Astrocyte of the spinal cord (primary cell): ENCODE measurements around the gene RTL9.

Source experiments
- DNase-seq: peaks from one replicate; pipeline ENCODE4 v3.0.0; 2011; ENCODE audit warnings: low read depth, low spot score
- H3K4me3 ChIP-seq: 2 replicates; pipeline ENCODE4 v1.5.1; 2011; ENCODE audit warnings: low read depth, mild to moderate bottlenecking, low read length, moderate library complexity
- in situ Hi-C: cut with HindIII; loops from 2 replicates; pipeline ENCODE4 v1.10.0; 2017; ENCODE audit warnings: low sequenced_read_pairs
- TF ChIP-seq, protein P1 (sequence below): IDR thresholded peaks from 2 replicates; pipeline ENCODE4 v1.5.1; 2012; ENCODE audit warnings: low read depth, mild to moderate bottlenecking, low read length, inconsistent platforms

Gene RTL9

DNA sequence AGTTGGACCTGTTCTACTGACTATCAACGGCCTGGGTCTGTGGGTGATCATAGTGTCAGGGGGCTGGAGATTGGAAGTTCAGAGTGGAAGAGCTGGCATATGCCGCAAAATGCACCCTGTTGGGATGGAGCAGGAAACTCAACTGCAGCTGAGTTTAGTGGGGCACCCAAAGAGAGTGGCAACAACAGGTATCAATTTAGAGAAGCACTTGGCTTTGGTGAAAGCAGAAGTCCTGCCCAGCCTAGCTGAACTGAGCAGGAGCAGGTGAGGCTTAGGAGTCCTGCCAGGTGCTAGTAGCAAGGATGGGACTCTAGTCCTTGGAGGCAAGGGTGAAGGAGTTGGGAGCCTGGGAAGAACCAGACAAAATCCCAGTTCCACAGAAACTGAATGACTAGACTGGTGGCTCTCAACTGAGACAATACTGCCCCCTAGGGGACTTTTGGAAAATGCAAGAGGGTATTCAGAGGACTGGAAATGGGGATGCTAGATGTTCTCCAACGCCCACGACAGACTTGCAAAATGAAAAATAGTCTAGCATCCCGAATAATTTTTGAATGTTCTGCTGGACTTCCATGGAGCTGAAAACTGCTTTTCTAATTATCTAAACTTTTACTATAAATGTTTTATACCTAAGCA lies 49.4 kb downstream of the RTL9 start:
- TF ChIP-seq, protein P1, sequence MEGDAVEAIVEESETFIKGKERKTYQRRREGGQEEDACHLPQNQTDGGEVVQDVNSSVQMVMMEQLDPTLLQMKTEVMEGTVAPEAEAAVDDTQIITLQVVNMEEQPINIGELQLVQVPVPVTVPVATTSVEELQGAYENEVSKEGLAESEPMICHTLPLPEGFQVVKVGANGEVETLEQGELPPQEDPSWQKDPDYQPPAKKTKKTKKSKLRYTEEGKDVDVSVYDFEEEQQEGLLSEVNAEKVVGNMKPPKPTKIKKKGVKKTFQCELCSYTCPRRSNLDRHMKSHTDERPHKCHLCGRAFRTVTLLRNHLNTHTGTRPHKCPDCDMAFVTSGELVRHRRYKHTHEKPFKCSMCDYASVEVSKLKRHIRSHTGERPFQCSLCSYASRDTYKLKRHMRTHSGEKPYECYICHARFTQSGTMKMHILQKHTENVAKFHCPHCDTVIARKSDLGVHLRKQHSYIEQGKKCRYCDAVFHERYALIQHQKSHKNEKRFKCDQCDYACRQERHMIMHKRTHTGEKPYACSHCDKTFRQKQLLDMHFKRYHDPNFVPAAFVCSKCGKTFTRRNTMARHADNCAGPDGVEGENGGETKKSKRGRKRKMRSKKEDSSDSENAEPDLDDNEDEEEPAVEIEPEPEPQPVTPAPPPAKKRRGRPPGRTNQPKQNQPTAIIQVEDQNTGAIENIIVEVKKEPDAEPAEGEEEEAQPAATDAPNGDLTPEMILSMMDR, result peak; percentile 65

More for the DNA sequence above, 49.4 kb downstream of the RTL9 start:
- no peak overlapping the region for H3K4me3 ChIP-seq
- in situ Hi-C loops, result no loop called here
- DNase-seq, result peak; percentile 53
